Measurements from ENCODE around the gene C1orf159. TPM values are rescaled to one million over a fixed set of nuclear protein-coding genes. Genes with fewer than 3 reads are reported as not detected.
"Not testable (repeated sequence)": the region's sequence is repeated elsewhere in the genome, so short reads cannot be mapped to it uniquely, and the experiment has no call there.

Gene C1orf159
- total and polyA plus RNA-seq, 2 donors from 2014 or later = 8.6 to 14.8 TPM

- Histone ChIP-seq H3K4me3 (ENCODE audit: low read length in 3 of 3) (no peak overlapping the region), H3K4me1 (ENCODE audit: control insufficient read depth in 2 of 3, insufficient read depth in 2 of 3, low read depth in 1 of 3, low read length in 3 of 3) (no peaks in the 10 kb centered on the region), H3K27me3 (ENCODE audit: control insufficient read depth, insufficient read depth, low read length) (no peaks in the 10 kb centered on the region), H3K9me3 (ENCODE audit: control insufficient read depth in 2 of 3, insufficient read depth in 1 of 3, low read length in 3 of 3) (peaks cover 0 to 6% (median 0%) of the 10 kb centered on the region in 3 donors), H3K36me3 (ENCODE audit: control insufficient read depth in 2 of 3, insufficient read depth in 3 of 3, low read length in 3 of 3) (no peaks in the 10 kb centered on the region), H3K27ac (ENCODE audit: low read depth in 2 of 2, low read length in 2 of 2) (no peak overlapping the region), H3K9ac (ENCODE audit: low read length in 3 of 3) (no peak overlapping the region)
- DNase-seq (peak in 2 of 5 donors; percentile 33 to 37), FAIRE-seq (no peak)
- TF ChIP-seq, protein P1, sequence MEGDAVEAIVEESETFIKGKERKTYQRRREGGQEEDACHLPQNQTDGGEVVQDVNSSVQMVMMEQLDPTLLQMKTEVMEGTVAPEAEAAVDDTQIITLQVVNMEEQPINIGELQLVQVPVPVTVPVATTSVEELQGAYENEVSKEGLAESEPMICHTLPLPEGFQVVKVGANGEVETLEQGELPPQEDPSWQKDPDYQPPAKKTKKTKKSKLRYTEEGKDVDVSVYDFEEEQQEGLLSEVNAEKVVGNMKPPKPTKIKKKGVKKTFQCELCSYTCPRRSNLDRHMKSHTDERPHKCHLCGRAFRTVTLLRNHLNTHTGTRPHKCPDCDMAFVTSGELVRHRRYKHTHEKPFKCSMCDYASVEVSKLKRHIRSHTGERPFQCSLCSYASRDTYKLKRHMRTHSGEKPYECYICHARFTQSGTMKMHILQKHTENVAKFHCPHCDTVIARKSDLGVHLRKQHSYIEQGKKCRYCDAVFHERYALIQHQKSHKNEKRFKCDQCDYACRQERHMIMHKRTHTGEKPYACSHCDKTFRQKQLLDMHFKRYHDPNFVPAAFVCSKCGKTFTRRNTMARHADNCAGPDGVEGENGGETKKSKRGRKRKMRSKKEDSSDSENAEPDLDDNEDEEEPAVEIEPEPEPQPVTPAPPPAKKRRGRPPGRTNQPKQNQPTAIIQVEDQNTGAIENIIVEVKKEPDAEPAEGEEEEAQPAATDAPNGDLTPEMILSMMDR (IDR thresholded peaks at IDR 0.05; ENCODE audit: borderline replicate concordance, extremely low read depth, insufficient read depth) = no peak
- intact Hi-C loops (cut with DNase I) = no loop called here
Measured at GRCh38 chr1:1109743-1110142, 6.1 kb downstream of the C1orf159 start.

DNA sequence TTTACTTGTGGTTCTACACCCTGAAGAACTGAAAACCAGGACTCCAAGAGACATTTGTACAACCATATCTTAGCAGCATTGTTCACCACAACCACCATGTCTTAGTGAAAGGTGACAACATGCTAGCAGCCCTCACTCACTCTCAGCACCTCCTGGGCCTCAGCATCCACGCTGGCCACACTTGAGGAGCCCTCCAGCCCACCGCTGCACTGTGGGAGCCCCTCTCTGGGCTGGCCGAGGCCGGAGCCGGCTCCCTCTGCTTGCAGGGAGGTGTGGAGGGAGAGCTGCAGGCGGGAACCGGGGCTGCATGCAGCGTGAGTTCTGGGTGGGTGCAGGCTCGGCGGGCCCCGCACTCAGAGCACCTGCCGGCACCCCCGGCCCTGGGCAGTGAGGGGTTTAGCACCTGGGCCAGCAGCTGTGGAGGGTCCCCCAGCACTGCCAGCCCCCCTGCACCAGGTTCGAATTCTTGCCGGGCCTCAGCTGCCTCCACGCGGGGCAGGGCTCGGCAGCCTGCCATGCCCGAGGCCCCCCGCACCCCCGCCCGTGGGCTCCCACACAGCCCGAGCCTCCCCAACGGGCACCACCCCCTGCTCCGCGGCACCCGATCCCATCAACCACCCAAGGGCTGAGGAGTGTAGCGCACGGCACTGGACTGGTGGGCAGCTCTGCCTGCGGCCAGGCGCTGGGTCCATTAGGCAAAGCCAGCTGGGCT lies 9.2 kb downstream of the C1orf159 start:
- no peak for FAIRE-seq

GRCh38 chr1:1104152-1104551 lies 11.7 kb downstream of the C1orf159 start:
- H3K9ac ChIP-seq (ENCODE audit: low read length in 3 of 3); H3K9me3 ChIP-seq (ENCODE audit: control insufficient read depth in 2 of 3, insufficient read depth in 1 of 3, low read length in 3 of 3); H3K27me3 ChIP-seq (ENCODE audit: control insufficient read depth, insufficient read depth, low read length); H3K4me1 ChIP-seq (ENCODE audit: control insufficient read depth in 2 of 3, insufficient read depth in 2 of 3, low read depth in 1 of 3, low read length in 3 of 3); intact Hi-C loops (cut with DNase I); H3K4me3 ChIP-seq (ENCODE audit: low read length in 3 of 3); FAIRE-seq; H3K36me3 ChIP-seq (ENCODE audit: control insufficient read depth in 2 of 3, insufficient read depth in 3 of 3, low read length in 3 of 3); H3K27ac ChIP-seq (ENCODE audit: low read depth in 2 of 2, low read length in 2 of 2): not testable (repeated sequence)
- DNase-seq = peak in 1 of 5 donors; percentile 36

More for the DNA sequence above, 9.2 kb downstream of the C1orf159 start:
- Histone ChIP-seq H3K36me3 (ENCODE audit: control insufficient read depth in 2 of 3, insufficient read depth in 3 of 3, low read length in 3 of 3) (no peaks in the 10 kb centered on the region), H3K27me3 (ENCODE audit: control insufficient read depth, insufficient read depth, low read length) (no peaks in the 10 kb centered on the region), H3K27ac (ENCODE audit: low read depth in 2 of 2, low read length in 2 of 2) (no peak overlapping the region), H3K4me3 (ENCODE audit: low read length in 3 of 3) (no peak overlapping the region), H3K4me1 (ENCODE audit: control insufficient read depth in 2 of 3, insufficient read depth in 2 of 3, low read depth in 1 of 3, low read length in 3 of 3) (no peaks in the 10 kb centered on the region), H3K9ac (ENCODE audit: low read length in 3 of 3) (no peak overlapping the region), H3K9me3 (ENCODE audit: control insufficient read depth in 2 of 3, insufficient read depth in 1 of 3, low read length in 3 of 3) (no peaks in the 10 kb centered on the region)
- TF ChIP-seq, protein P1 (IDR thresholded peaks at IDR 0.05; ENCODE audit: borderline replicate concordance, extremely low read depth, insufficient read depth) = no peak
- peak in 1 of 5 donors; percentile 64 for DNase-seq
- intact Hi-C loops (cut with DNase I) = no loop called here

DNA sequence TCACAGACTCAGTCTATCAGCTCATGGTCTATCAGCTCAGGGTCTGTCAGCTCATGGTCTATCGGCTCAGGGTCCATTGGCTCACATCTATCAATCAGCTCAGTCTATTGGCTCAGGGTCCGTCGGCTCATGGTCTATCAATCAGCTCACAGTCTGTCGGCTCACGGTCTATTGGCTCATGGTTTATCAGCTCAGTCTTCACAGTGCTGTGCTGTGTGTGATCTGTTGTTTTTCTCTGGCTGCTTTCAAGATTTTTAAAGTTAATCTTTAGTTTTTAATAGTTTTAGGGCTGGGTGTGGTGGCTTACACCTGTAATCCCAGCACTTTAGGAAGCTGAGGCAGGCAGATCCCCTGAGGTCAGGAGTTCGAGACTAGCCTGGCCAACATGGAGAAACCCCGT lies 14.4 kb downstream of the C1orf159 start:
- intact Hi-C loops (cut with DNase I) = no loop called here
- no peak overlapping the region for H3K27ac ChIP-seq (ENCODE audit: low read depth in 2 of 2, low read length in 2 of 2)
- H3K4me1 ChIP-seq (ENCODE audit: control insufficient read depth in 2 of 3, insufficient read depth in 2 of 3, low read depth in 1 of 3, low read length in 3 of 3) = no peaks in the 10 kb centered on the region
- no peak overlapping the region for H3K4me3 ChIP-seq (ENCODE audit: low read length in 3 of 3)
- no peaks in the 10 kb centered on the region for H3K27me3 ChIP-seq (ENCODE audit: control insufficient read depth, insufficient read depth, low read length)
- TF ChIP-seq, protein P1 (IDR thresholded peaks at IDR 0.05; ENCODE audit: borderline replicate concordance, extremely low read depth, insufficient read depth) = no peak
- H3K9me3 ChIP-seq (ENCODE audit: control insufficient read depth in 2 of 3, insufficient read depth in 1 of 3, low read length in 3 of 3) = peaks cover 0 to 3% (median 0%) of the 10 kb centered on the region in 3 donors
- no peaks in the 10 kb centered on the region for H3K36me3 ChIP-seq (ENCODE audit: control insufficient read depth in 2 of 3, insufficient read depth in 3 of 3, low read length in 3 of 3)
- no peak for FAIRE-seq
- no peak overlapping the region for H3K9ac ChIP-seq (ENCODE audit: low read length in 3 of 3)
- DNase-seq = peak in 1 of 5 donors; percentile 19

Data from kidney (tissue), 14 donors.